ENCODE measurements around the gene CELA2A. TPM values are rescaled to one million over a fixed set of nuclear protein-coding genes. Genes with fewer than 3 reads are reported as not detected.
"Not testable (repeated sequence)": the region's sequence is repeated elsewhere in the genome, so short reads cannot be mapped to it uniquely, and the experiment has no call there.

Gene CELA2A
- total RNA-seq, 4 donors from 2014 or later, result not detected

- 59 to 66% methylated on average over 3 of the region's 3 CpGs for WGBS, 2 donors
- H3K27me3 ChIP-seq, result peaks cover 0 to 7% (median 0%) of the 10 kb centered on the region in 4 donors
- no peak overlapping the region for H3K4me3 ChIP-seq
- no peak for DNase-seq
- H3K27ac ChIP-seq, result no peak overlapping the region
- no peaks in the 10 kb centered on the region for H3K36me3 ChIP-seq
- no peak for TF ChIP-seq CTCF (IDR thresholded peaks at IDR 0.05)
- no peak for TF ChIP-seq POLR2A (IDR thresholded peaks at IDR 0.05)
- intact Hi-C loops (cut with DNase I), result no loop called here
- no peaks in the 10 kb centered on the region for H3K4me1 ChIP-seq
- no peaks in the 10 kb centered on the region for H3K9me3 ChIP-seq
Measured at GRCh38 chr1:15454256-15454655, 2.3 kb upstream of the CELA2A start.

GRCh38 chr1:15455522-15455921 lies 1.0 kb upstream of the CELA2A start:
- WGBS, 2 donors, result 69 to 85% methylated on average over 3 to 4 of the region's 6 CpGs
- peaks cover 0 to 12% (median 8%) of the 10 kb centered on the region in 3 donors for H3K4me1 ChIP-seq
- TF ChIP-seq POLR2A (IDR thresholded peaks at IDR 0.05), result no peak
- no peak for TF ChIP-seq CTCF (IDR thresholded peaks at IDR 0.05)
- intact Hi-C loops (cut with DNase I), result no loop called here
- H3K27me3 ChIP-seq, result peaks cover 0 to 7% (median 0%) of the 10 kb centered on the region in 4 donors
- no peaks in the 10 kb centered on the region for H3K9me3 ChIP-seq
- no peak overlapping the region for H3K4me3 ChIP-seq
- no peaks in the 10 kb centered on the region for H3K36me3 ChIP-seq
- no peak overlapping the region for H3K27ac ChIP-seq
- no peak for DNase-seq

DNA sequence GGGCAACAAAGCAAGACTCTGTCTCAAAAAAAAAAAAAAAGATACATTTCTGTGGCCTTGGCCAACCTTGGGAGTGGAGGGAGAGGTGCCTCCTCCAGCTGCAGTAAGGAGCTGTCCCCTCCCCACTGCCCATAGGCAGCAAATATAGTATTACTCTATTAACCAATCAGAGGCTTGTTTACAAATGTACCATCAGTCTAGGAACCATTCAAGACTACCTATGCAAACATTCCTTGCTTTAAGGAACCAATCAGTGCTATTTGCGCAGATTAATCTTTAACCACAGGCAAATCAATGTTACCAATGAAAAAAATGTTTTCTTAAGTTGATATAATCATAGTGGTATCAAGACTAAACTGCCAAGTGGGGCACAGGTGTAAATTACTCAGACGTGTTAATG lies 1.1 kb downstream of the CELA2A start:
- Histone ChIP-seq H3K27me3 (peaks cover 0 to 12% (median 0%) of the 10 kb centered on the region in 4 donors), H3K36me3 (no peaks in the 10 kb centered on the region), H3K9me3 (no peaks in the 10 kb centered on the region), H3K4me1 (peaks cover 0 to 12% (median 8%) of the 10 kb centered on the region in 3 donors), H3K4me3 (no peak overlapping the region), H3K27ac (no peak overlapping the region)
- intact Hi-C loops (cut with DNase I), result no loop called here
- TF ChIP-seq CTCF (IDR thresholded peaks at IDR 0.05), result no peak
- TF ChIP-seq POLR2A (IDR thresholded peaks at IDR 0.05), result no peak
- 80 to 86% methylated on average over 2 of the region's 2 CpGs for WGBS, 2 donors
- DNase-seq, result no peak

DNA sequence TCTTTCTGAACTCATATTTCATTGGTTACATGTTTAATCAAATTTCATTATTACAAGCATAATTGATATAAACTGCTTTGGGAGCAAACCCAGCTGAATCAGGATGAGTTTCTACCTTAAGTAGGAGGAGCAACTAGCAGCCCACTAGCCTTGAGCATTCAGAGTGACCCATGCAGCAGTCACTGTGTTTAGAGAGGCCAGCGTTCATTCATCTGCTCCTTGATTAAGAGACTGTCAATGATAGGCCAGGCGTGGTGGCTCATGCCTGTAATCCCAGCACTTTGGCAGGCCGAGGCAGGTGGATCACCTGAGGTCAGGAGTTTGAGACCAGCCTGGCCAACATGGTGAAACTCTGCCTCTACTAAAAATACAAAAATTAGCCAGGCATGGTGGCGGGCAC lies 1.9 kb downstream of the CELA2A start:
- DNase-seq; intact Hi-C loops (cut with DNase I); H3K36me3 ChIP-seq; H3K4me3 ChIP-seq; H3K27ac ChIP-seq; H3K9me3 ChIP-seq: not testable (repeated sequence)
- peaks cover 0 to 12% (median 0%) of the 10 kb centered on the region in 4 donors for H3K27me3 ChIP-seq
- peaks cover 0 to 18% (median 8%) of the 10 kb centered on the region in 3 donors for H3K4me1 ChIP-seq
- WGBS, 2 donors, result 74 to 86% methylated on average over 3 to 4 of the region's 4 CpGs

DNA sequence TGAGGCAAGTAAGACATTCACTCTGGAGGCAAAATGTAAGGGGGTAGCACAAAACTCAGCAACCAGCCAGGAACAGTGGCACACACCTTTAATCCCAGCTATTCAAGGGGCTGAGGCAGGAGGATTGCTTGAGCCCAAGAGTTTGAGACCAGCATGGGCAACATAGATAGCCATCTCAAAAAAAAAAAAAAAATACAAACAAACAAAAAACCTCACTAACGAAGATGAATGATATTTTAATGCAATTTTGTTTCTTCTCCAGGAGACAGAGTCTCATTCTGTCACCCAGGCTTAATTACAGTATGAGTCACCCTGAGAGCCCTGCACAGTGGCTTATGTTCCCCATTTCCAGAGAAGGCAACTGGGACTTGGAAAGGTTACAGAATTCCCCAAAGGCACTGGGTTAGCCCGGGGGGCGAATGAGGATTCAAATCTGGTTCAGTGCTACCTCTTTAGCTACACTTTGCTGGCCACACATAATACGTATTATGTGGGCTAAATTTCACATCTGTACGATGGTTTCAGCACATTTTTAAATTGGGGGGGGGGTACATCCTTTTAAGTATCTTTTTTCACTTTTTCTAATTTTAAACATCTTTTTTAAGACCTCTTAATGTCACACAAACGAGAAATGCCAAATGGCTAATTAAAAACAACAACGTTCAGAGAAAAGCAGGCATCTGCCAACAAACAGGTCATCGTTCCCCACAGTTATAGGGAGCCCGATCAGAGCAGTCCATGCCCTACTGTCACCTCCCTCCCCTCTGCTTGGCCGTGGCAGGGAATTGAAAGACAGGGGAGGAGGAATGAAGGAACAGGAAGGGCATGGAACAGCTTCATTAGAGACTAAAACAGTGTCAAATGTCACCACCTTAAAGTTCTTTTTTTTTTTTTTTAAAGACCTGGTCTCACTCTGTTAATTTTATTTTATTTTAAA lies 3.5 kb downstream of the CELA2A start:
- no peak for TF ChIP-seq CTCF (IDR thresholded peaks at IDR 0.05)
- TF ChIP-seq POLR2A (IDR thresholded peaks at IDR 0.05), result no peak
- Histone ChIP-seq H3K27me3 (peaks cover 0 to 12% (median 0%) of the 10 kb centered on the region in 4 donors), H3K4me3 (no peak overlapping the region), H3K4me1 (peaks cover 0 to 28% (median 8%) of the 10 kb centered on the region in 3 donors), H3K9me3 (no peaks in the 10 kb centered on the region), H3K36me3 (no peaks in the 10 kb centered on the region), H3K27ac (no peak overlapping the region)
- no peak for DNase-seq
- 41 to 50% methylated on average over 10 of the region's 10 CpGs for WGBS, 2 donors
- intact Hi-C loops (cut with DNase I), result no loop called here

Measured in esophagus squamous epithelium (tissue), 5 donors.